Measurements from ENCODE around the gene DCUN1D1.

Gene DCUN1D1

DNA sequence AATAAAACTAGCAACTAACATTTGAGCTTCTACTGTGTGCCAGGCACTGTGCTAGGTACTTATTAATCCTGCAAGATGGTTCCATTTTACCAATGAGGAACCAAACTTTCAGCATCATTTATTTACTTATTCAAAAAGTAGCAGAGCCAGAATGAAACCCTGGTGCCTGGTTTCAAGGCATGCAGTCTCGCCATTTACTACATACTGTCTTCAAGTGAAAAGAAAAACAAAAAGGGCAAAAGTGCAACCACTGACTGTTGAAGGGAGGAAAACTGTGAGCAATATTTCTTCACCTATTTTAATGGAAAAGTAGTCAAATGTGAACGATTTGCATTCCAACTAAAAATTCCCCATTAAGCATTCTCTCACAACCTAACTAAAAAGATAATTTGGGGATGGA is 8.7 kb downstream of the DCUN1D1 start:
- Histone ChIP-seq H3F3A (ENCODE audit: insufficient read depth) (no peaks in the 10 kb centered on the region), H3K4me3 (ENCODE audit: insufficient read depth, low read length, poor library complexity, severe bottlenecking) (no peak overlapping the region), H3K36me3 (ENCODE audit: low read length) (no peaks in the 10 kb centered on the region), H3K4me2 (ENCODE audit: low read depth, low read length, poor library complexity, severe bottlenecking) (no peak overlapping the region), H3K27me3 (ENCODE audit: low read length) (no peaks in the 10 kb centered on the region), H4K20me1 (ENCODE audit: low read depth, low read length) (0 out of 2 replicates have a peak, but pooled peaks cover 8% of the 10 kb centered on the region), H3K79me2 (ENCODE audit: insufficient read depth, low read length) (peaks cover 94% of the 10 kb centered on the region), H3K9me2 (replicated peaks; ENCODE audit: insufficient read depth, low read length) (no peaks in the 10 kb centered on the region), H3K9ac (ENCODE audit: low read length) (no peak overlapping the region), H3K27ac (ENCODE audit: low read depth, low read length) (no peak overlapping the region), H3K9me3 (ENCODE audit: insufficient read depth, low read length) (no peaks in the 10 kb centered on the region), H2AFZ (ENCODE audit: low read depth, low read length, severe bottlenecking) (no peak overlapping the region)
- TF ChIP-seq EZH2phosphoT487 (conservative IDR thresholded peaks at IDR 0.05; ENCODE audit: low read length), result no peak
- TF ChIP-seq, protein P1, sequence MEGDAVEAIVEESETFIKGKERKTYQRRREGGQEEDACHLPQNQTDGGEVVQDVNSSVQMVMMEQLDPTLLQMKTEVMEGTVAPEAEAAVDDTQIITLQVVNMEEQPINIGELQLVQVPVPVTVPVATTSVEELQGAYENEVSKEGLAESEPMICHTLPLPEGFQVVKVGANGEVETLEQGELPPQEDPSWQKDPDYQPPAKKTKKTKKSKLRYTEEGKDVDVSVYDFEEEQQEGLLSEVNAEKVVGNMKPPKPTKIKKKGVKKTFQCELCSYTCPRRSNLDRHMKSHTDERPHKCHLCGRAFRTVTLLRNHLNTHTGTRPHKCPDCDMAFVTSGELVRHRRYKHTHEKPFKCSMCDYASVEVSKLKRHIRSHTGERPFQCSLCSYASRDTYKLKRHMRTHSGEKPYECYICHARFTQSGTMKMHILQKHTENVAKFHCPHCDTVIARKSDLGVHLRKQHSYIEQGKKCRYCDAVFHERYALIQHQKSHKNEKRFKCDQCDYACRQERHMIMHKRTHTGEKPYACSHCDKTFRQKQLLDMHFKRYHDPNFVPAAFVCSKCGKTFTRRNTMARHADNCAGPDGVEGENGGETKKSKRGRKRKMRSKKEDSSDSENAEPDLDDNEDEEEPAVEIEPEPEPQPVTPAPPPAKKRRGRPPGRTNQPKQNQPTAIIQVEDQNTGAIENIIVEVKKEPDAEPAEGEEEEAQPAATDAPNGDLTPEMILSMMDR (IDR thresholded peaks at IDR 0.05; ENCODE audit: insufficient read depth, low read length, poor library complexity, severe bottlenecking), result no peak

DNA sequence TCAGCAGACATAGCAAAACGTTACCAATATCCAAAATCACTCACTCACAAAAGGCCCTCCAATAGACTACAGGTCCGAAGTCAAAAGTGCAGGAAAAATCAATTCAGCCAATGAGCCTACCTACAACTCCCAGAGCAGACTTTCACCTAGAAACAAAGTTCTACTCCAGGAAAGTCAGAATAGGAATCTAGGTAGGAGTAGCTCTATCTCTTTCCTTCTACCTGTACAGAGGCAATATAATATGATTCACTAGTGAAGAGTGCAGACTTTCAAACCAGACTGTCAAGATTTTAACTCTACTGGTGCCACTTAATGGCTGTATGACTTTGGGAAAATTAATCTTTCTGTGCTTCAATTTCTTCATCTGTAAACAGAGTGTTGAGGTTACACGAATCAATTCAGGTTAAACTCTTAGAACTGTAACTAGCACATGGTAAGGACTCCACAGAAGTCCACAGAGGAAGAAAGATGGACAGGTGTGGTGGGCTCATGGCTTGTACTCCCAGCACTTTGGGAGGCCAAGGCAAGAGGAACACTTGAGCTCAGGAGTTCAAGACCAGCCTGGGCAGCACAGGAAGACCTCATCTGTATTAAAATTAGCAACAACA is 9.4 kb downstream of the DCUN1D1 start:
- peaks cover 94% of the 10 kb centered on the region for H3K79me2 ChIP-seq (ENCODE audit: insufficient read depth, low read length)
- H3K27me3 ChIP-seq (ENCODE audit: low read length), result no peaks in the 10 kb centered on the region
- H3K9ac ChIP-seq (ENCODE audit: low read length), result no peak overlapping the region
- H3K27ac ChIP-seq (ENCODE audit: low read depth, low read length), result no peak overlapping the region
- no peak overlapping the region for H2AFZ ChIP-seq (ENCODE audit: low read depth, low read length, severe bottlenecking)
- H3K9me2 ChIP-seq (replicated peaks; ENCODE audit: insufficient read depth, low read length), result no peaks in the 10 kb centered on the region
- no peak overlapping the region for H3K4me3 ChIP-seq (ENCODE audit: insufficient read depth, low read length, poor library complexity, severe bottlenecking)
- H3K9me3 ChIP-seq (ENCODE audit: insufficient read depth, low read length), result no peaks in the 10 kb centered on the region
- H3K4me2 ChIP-seq (ENCODE audit: low read depth, low read length, poor library complexity, severe bottlenecking), result no peak overlapping the region
- no peaks in the 10 kb centered on the region for H3F3A ChIP-seq (ENCODE audit: insufficient read depth)
- TF ChIP-seq, protein P1 (IDR thresholded peaks at IDR 0.05; ENCODE audit: insufficient read depth, low read length, poor library complexity, severe bottlenecking), result no peak
- TF ChIP-seq EZH2phosphoT487 (conservative IDR thresholded peaks at IDR 0.05; ENCODE audit: low read length), result no peak
- H4K20me1 ChIP-seq (ENCODE audit: low read depth, low read length), result 0 out of 2 replicates have a peak, but pooled peaks cover 11% of the 10 kb centered on the region
- H3K36me3 ChIP-seq (ENCODE audit: low read length), result no peaks in the 10 kb centered on the region

DNA sequence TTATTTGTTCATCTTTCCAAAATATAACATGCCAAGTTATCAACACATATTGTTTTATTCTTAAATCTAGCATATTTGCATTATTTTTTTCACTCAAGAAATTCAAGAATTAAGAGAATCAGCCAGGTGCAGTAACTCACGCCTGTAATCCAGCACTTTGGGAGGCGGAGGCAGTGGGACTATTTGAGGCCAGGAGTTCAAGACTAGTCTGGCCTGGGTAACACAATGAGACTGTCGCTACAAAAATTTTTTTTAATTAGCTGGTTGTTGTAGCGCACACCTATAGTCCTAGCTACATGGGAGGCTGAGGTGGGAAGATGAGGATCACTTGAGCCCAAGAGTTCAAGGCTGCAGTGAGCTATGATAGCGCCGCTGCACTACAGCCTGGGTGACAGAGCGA is 10.5 kb downstream of the DCUN1D1 start:
- Histone ChIP-seq H3K9me3 (ENCODE audit: insufficient read depth, low read length) (no peaks in the 10 kb centered on the region), H3K4me3 (ENCODE audit: insufficient read depth, low read length, poor library complexity, severe bottlenecking) (no peak overlapping the region), H3K4me2 (ENCODE audit: low read depth, low read length, poor library complexity, severe bottlenecking) (no peak overlapping the region), H3K9me2 (replicated peaks; ENCODE audit: insufficient read depth, low read length) (no peaks in the 10 kb centered on the region), H3K27me3 (ENCODE audit: low read length) (no peaks in the 10 kb centered on the region), H3F3A (ENCODE audit: insufficient read depth) (no peaks in the 10 kb centered on the region), H3K36me3 (ENCODE audit: low read length) (no peaks in the 10 kb centered on the region), H3K27ac (ENCODE audit: low read depth, low read length) (no peak overlapping the region), H2AFZ (ENCODE audit: low read depth, low read length, severe bottlenecking) (no peak overlapping the region), H3K9ac (ENCODE audit: low read length) (no peak overlapping the region), H4K20me1 (ENCODE audit: low read depth, low read length) (0 out of 2 replicates have a peak, but pooled peaks cover 13% of the 10 kb centered on the region), H3K79me2 (ENCODE audit: insufficient read depth, low read length) (peaks cover 92% of the 10 kb centered on the region)
- no peak for TF ChIP-seq EZH2phosphoT487 (conservative IDR thresholded peaks at IDR 0.05; ENCODE audit: low read length)

DNA sequence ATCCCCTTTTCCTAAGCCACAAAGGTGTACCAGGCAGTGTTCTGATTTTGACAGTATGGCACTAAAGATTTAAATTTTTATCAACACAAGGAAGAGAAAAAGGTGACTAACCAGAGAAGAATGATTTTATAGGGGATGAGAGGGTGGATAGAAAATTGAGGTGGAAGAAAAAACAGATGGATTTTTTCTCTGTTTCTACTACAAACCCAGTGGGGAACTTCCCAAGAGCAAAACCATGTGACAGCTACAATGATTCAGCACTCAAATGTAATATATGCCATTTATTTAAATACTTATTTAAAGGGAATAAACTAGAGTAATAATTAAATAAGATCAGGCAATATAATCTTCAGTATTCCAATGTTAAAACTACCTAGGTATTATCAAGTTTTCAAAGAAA is 11.1 kb downstream of the DCUN1D1 start:
- Histone ChIP-seq H3K9me2 (replicated peaks; ENCODE audit: insufficient read depth, low read length) (no peaks in the 10 kb centered on the region), H4K20me1 (ENCODE audit: low read depth, low read length) (0 out of 2 replicates have a peak, but pooled peaks cover 8% of the 10 kb centered on the region), H2AFZ (ENCODE audit: low read depth, low read length, severe bottlenecking) (no peak overlapping the region), H3K79me2 (ENCODE audit: insufficient read depth, low read length) (peaks cover 86% of the 10 kb centered on the region), H3K36me3 (ENCODE audit: low read length) (no peaks in the 10 kb centered on the region), H3K9me3 (ENCODE audit: insufficient read depth, low read length) (no peaks in the 10 kb centered on the region), H3K27me3 (ENCODE audit: low read length) (no peaks in the 10 kb centered on the region), H3K4me3 (ENCODE audit: insufficient read depth, low read length, poor library complexity, severe bottlenecking) (no peak overlapping the region), H3K4me2 (ENCODE audit: low read depth, low read length, poor library complexity, severe bottlenecking) (no peak overlapping the region), H3K27ac (ENCODE audit: low read depth, low read length) (no peak overlapping the region), H3F3A (ENCODE audit: insufficient read depth) (no peaks in the 10 kb centered on the region), H3K9ac (ENCODE audit: low read length) (no peak overlapping the region)
- TF ChIP-seq EZH2phosphoT487 (conservative IDR thresholded peaks at IDR 0.05; ENCODE audit: low read length), result no peak
- TF ChIP-seq, protein P1 (IDR thresholded peaks at IDR 0.05; ENCODE audit: insufficient read depth, low read length, poor library complexity, severe bottlenecking), result no peak

All from SU-DHL-6 (cell line).